GM12891 (cell line): ENCODE measurements around the gene RYR2.

Experiments
- PAX5 ChIP-seq: IDR thresholded peaks from 2 replicates; pipeline ENCODE4 v1.6.1; 2011; ENCODE audit warnings: low read length, moderate library complexity, mild to moderate bottlenecking; ENCODE audit not compliant: insufficient read depth, severe bottlenecking
- POLR2A ChIP-seq: IDR thresholded peaks from 2 replicates; pipeline ENCODE4 v1.6.1; 2011; ENCODE audit warnings: low read depth, low read length, control low read depth
- POLR2AphosphoS5 ChIP-seq: IDR thresholded peaks from 2 replicates; pipeline ENCODE4 v1.6.1; 2011; ENCODE audit warnings: low read depth, low read length, control low read depth
- POU2F2 ChIP-seq: IDR thresholded peaks from 2 replicates; pipeline ENCODE4 v1.6.1; 2011; ENCODE audit warnings: low read depth, mild to moderate bottlenecking, control low read depth, low read length, moderate library complexity
- SPI1 ChIP-seq: IDR thresholded peaks from 2 replicates; pipeline ENCODE4 v1.6.1; 2011; ENCODE audit warnings: low read depth, low read length, control low read depth
- TAF1 ChIP-seq: IDR thresholded peaks from 2 replicates; pipeline ENCODE4 v1.6.1; 2011; ENCODE audit warnings: low read depth, low read length, control low read depth

DNA sequence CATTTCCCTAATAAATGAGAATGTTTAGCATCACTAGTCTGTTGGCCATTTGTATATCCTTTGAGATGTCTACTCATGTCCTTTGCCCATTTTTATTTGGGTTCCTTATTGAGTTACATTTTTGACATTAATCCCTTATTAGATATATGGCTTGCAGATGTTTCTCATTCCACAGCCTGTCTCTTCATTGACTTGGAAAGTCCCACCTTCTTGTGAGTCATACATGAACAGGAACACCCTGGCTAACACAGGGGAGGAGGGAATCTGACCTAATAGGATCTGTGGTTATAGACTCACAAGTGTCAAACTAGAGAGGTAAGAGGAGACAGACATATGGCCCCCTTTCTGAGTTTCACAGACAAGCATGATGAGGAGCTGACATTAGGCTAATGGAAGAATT is 837.2 kb downstream of the RYR2 start:
- TF ChIP-seq POLR2A: no peak
- no peak for TF ChIP-seq POLR2AphosphoS5
- no peak for TF ChIP-seq TAF1
- TF ChIP-seq POU2F2: no peak
- no peak for TF ChIP-seq PAX5
- no peak for TF ChIP-seq SPI1
